ENCODE measurements around the gene SOD2.
"Not testable (repeated sequence)": the region's sequence is repeated elsewhere in the genome, so short reads cannot be mapped to it uniquely, and the experiment has no call there.

SOD2 gene

DNA sequence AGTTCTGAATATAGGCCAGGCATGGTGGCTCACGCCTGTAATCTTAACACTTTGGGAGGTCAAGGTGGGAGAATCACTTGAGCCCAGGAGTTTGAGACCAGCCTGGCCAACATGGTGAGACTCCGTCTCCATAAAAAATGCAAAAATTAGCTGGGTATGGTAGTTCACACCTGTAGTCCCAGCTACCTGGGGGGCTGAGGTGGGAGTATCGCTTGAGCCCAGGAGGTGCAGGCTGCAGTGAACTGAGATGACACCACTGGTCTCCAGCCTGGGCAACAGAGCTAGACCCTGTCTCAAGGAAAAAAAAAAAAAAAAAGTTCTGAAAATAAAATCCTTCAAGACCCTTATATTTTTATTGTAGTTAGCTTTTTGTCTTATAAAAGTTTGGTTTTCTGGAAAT is 22.6 kb upstream of the SOD2 start:
- no peak for DNase-seq

GRCh38 chr6:159715166-159715565 is 22.1 kb upstream of the SOD2 start:
- no peak for DNase-seq

DNA sequence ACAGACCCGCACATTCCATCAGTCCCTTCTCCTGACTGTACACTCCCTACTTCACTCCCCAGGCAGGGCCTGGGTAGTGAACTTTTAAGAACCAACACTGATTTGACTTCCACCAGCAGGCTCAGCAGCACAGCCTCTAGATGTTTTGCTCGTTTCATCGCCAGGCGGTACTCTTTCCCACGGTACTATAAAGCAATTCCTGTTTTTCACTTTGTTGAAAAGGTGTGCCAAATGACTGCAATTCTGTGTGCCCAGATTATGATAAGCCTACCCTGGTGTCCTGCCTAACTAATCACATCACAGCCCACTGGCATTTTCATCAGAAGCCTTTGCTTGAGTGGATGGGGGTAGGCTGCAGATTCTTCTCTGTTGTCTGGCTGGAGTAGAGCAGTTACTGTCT is 21.4 kb upstream of the SOD2 start:
- DNase-seq = no peak

- DNase-seq = no peak
Observed at GRCh38 chr6:159713984-159714383, 20.9 kb upstream of the SOD2 start.

GRCh38 chr6:159712389-159712788 is 19.3 kb upstream of the SOD2 start:
- DNase-seq = not testable (repeated sequence)

GRCh38 chr6:159710603-159711002 is 17.6 kb upstream of the SOD2 start:
- DNase-seq = not testable (repeated sequence)

- DNase-seq = no peak
Observed at GRCh38 chr6:159701413-159701999, 8.5 kb upstream of the SOD2 start.

- no peak for DNase-seq
Observed at GRCh38 chr6:159700970-159701369, 7.9 kb upstream of the SOD2 start.

GRCh38 chr6:159695984-159696383 is 2.9 kb upstream of the SOD2 start:
- no peak for DNase-seq

DNA sequence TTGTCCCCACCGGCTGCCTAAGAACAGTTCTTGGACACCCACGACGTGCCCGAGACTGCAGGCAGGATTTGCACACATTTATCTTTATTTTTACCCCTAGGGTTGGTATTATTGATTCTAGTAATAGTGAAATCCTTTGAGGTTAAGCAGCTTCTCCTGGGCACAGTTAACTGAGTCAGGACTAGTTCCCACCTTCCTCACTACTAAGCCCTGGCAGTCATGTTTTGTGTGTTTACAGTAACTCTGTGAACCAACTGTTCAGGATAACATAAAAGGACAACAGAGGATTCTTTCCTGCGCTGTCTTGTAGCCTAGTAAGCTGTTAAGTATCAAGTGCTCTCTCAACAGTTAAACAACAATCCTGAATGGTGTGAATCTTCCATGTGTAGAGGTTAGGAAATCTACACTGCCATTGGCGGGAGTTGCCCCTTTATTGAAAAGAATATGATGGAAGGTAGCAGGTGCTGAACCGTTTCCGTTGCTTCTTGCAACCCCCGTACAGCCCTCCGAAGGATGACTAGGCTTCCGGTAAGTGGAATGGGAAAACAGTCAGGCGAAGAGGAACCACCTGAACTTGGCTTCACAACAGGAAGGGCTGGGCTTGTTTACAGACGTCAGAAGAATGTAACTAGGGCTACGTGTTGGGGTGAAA is 979 bp upstream of the SOD2 start:
- DNase-seq = no peak

GRCh38 chr6:159692303-159693127 is 526 bp downstream of the SOD2 start:
- peak; percentile 73 for DNase-seq

- peak; percentile 51 for DNase-seq
Observed at GRCh38 chr6:159691963-159692287, 1.1 kb downstream of the SOD2 start.

- DNase-seq = no peak
Observed at GRCh38 chr6:159691133-159691962, 1.7 kb downstream of the SOD2 start.

DNA sequence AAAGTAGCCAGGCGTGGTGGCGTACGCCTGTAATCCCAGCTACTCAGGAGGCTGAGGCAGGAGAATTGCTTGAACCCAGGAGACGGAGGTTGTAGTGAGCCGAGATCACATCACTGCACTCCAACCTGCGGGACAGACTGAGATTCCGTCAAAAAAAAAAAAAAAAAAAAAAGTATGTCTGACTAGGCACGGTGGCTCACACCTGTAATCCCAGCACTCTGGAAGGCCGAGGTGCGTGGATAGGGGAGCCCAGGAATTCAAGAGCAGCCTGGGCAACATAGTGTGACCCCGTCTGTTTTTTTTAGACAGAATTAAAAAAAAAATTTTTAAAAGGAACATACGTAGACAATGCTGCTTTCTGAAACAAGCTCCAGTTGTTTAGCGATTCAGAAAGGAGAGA is 2.9 kb downstream of the SOD2 start:
- DNase-seq = not testable (repeated sequence)

GRCh38 chr6:159689001-159689400 is 4.0 kb downstream of the SOD2 start:
- DNase-seq = no peak

DNA sequence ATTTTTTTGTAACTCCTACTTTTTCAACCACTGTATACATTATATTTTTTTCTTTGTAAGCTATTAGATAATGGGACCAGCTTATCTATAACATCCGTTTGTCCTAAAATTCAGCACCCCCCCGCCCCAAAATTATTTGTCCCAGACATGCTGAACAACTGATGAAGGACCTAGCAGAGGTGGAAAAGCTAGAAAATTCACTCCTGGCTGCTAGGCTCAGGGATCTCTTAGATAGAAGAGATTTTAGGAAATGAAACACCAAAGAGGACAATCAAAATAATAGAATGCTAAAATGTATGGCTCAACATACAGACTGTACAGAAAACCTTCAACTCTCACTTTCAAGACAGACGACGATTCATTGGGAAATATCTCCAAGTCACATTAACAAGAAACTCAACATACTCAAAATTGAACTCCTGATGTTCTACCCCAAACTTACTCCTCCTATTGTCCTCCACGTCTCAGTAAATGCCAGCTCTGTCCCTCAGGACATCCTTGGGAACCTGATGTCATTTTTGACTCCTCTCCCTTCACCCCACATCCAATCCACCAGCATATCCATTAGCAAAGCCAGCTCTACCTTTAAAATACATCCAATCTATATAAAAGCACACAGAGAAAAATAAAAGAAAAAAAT is 4.7 kb downstream of the SOD2 start:
- no peak for DNase-seq

- DNase-seq = no peak
Observed at GRCh38 chr6:159687341-159687740, 5.7 kb downstream of the SOD2 start.

DNA sequence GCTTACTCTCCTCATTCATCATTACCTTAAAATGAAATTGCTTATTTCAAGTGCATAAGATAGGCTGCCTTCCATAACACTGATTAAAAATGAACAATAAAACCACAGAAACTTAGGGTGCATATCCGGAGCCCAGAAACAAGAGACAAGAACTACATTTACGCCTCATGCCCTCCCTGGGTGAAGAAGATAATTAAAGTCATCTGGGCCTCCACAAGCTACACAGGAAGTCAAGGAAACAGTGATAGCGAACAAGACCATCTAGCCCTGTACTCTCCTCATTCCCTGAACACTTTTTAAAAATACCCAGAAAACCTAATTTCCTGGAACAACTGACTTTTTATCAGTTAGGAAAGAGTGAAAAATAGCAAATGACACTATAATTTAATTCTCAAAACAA is 6.3 kb downstream of the SOD2 start:
- no peak for DNase-seq

DNA sequence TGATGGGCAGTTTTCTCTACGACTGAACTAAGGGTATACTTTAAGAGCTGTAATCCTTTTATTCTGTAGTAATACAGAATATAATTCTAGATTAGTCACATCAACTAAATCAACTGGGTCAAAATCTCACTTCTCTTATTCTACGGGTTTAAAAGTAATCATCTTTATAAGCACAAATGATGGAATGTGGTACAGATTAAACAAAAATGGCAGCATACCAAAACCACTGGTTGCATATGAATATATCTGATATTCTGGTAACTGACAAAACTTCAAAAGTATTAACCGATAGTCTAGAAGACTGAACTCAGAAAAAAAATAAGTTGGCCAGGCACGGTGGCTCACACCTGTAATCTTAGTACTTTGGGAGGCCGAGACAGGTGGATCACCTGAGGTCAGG is 7.0 kb downstream of the SOD2 start:
- DNase-seq = no peak

- no peak for DNase-seq
Observed at GRCh38 chr6:159684013-159684304, 9.1 kb downstream of the SOD2 start.

- DNase-seq = no peak
Observed at GRCh38 chr6:159682810-159683209, 10.2 kb downstream of the SOD2 start.

DNA sequence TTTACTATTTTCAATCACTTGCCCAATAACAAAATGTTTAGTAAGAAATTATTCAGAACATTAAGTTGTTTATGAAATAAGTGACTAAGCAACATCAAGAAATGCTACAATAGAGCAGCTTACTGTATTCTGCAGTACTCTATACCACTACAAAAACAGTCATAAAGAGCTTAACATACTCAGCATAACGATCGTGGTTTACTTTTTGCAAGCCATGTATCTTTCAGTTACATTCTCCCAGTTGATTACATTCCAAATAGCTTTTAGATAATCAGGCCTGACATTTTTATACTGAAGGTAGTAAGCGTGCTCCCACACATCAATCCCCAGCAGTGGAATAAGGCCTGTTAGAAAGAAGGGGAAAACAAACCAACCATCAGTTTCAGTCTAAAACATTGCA is 10.7 kb downstream of the SOD2 start:
- no peak for DNase-seq
